GM18870 (cell line): ENCODE measurements around the gene PTPRN2.

Experiments used
- ATAC-seq: cut with Tn5 transposase; IDR thresholded peaks from one replicate; pipeline ENCODE4 v1.9.1; 2021; ENCODE audit warnings: moderate library complexity; ENCODE audit not compliant: unreplicated experiment

The PTPRN2 gene

DNA sequence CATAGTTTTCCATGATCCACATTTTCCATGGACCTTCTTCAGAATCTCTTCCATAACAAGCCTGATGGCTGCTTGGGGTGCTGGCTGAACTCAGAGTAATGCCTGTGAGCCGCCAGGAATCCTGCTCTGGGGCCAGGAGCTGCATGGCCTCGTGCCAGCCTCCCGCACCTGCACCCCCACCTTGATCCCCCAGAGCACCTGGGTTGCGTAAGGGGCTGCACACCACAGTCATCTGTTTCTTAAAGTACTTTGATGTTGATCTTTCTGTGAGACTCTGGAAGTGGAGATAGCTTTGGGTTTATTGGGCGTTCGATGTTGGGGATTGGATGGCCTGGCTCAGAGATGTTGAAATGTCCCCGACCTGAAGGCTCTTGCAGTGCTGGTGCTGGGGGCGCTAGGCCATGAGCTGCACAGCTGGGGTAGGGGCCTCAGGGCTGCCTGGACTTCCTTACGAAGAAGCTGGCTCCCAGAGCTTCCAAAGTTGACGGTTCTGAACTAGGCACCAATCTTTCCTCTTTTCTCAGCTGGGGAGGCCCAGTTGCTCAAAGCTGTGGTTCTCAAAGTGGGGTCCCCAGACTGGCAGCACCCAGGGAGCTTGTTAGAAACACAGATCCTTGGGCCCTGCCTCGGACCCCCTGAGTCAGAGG, 716.9 kb downstream of the PTPRN2 start:
- no peak for ATAC-seq

DNA sequence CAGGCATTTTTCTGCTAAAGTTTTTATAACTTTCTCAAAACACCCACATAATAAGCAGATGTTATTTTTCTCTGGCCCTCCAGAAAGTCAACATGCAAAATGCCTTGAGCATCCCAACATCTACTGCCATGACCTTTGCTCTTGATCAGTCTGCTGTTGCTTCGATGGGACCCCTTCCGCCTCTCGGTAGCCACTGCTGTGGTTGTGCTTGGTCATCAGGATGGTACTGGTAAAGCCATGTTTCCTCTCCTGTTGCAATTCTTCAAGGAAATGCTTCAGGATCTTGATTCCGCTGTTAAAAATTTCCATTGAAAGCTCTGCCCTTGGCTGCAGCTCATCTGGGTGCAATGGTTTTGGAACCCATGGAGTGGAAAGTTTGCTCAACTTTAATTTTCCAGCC, 717.8 kb downstream of the PTPRN2 start:
- ATAC-seq = no peak

DNA sequence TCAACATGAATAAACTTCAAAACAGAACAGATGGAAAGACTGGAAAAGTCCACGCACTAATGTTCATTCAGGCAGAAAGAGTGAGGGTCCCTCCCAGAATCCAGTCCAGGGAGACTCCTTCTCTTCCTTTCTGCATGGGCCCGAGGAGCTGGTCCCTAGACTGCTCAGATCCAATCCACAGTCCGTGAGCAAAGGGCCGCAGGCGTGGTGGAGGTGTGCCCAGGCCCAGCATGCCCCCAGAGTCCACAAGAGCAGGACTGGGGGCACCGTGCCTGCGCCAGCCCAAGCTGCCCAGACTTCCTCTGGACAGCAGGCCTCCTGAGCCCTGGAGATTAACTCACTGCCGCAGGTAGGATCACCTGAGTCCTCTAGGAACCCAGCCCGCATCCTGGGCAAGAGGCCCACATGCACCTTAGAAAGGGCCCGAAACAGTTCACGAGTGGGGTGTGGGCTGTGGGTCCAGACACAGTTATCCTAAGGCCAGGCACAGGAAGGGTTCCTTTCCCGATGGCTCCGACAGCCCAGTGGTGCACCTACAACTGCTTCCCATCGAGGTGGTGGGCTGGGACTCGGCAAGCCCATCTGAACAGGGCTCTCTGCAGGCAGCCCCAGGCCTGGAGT, 719.8 kb downstream of the PTPRN2 start:
- no peak for ATAC-seq

DNA sequence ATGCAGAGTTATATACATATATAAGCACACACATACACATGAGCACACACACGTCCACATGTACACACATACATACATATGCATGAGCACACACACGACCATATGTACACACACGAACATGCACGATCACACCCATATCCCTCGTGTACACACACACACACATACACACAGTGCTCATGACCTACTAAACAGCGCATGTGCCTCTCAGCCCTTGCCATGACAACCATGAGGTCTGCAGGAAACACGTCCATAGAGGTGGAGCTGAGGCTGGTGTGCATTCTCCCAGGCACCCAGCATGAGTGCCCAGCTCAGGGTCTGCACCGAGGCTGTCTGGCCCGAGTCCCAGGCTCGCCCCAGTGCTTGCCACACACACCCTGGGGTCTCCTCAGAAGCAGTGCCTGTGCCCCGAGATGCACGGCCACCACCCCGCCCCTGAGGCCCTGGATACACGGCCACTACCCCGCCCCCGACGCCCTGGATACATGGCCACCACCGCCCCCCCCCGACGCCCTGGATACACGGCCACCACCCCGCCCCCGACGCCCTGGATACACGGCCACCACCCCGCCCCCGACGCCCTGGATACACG, 721.2 kb downstream of the PTPRN2 start:
- ATAC-seq = no peak

DNA sequence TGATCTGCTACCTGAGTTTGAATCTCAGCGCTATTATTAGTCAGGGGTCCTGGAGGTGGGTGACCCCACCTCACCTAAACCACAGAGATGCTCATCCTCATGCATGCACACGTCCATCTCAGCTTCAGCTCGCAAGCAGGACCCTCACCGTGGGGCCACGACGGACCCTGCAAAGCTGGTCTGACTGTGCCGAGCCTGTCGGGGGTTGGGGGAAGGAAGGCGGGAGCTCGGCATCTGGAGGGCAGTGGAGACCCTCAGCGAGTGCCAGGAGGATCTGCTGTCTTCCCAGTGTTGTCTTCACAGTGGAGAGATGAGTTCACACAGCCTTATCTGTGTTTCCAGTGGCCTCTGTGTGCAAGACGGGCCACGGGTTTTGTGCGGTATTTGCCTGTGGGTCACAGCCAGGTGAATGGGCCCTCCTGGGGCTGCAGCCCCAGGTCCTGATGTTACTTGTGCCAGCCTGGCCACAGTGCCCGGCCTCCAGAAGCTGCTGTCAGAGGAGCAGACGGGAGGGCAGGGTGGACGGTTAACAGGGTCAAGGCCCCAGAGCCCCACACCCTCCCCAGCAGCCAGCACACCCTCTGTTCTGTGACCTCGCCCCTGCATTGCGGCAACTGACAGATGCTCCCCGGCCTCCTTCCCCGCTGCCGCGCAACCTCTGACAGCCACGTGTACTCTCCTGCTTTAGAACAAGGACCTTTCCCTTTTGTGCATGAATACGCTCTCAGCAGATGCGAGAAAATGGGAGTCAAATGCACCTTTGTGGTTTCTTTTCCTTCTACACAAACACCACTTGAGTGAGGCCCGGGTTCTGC, 722.1 kb downstream of the PTPRN2 start:
- ATAC-seq = no peak

DNA sequence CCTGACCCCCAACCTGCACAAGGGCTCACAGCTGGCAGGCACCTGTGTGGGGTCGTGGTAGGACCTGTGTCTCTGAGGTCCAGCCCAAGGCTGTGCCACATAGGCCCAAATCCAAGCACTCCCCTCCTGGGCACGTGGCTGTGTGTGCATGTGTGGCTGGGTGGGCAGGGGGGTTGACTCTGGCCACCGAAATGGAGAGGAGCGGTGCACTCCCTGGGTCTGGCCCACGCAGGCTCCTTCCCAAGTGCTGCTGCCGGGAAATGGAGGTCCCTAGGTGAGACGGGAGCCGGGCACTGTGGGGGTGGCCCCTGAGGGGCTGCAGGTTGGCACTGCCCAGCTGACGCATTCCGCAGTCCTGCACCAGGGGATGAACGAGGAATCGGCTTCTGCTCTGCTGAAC, 722.7 kb downstream of the PTPRN2 start:
- no peak for ATAC-seq

DNA sequence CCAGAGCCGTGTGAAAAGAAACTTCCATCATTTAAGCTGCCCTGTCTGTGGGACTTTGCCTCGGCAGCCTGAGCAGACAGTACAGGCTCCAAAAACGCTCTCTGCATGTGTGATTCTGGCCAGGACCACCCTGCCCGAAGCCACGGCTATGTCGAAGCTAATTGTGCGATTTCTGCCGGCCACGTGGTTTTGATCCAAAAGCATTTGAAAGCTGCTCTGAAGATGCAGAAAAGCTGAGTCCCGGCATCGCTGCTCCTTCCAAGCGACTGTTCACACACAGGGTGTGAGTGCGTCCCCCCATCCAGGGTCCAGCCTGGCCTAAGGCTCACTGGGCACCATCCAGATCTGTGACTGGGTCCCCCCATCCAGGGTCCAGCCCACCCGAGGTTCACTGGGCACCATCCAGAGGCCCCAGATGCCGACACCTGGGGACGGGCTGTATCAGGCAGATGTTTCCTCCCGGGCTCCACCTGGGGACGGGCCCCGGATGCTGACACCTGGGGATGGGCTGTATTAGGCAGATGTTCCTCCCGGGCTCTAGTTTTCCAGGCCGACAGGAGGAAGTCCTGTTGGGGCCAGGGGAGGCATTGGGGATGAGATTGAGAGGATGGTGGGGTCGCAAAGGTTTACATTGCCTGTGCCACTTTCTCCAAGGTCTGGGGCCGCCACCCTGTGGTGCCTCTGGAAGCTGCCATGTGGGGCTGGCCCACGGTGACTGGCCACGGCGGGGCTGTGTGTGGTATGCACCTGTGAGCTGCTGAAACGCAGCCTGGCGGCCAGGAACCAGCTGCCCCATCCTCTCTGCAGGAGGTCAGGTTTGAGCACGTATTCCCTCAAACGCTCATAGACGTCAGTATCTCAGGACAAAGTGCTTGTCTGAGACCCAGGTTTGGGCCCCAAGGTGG, 723.5 kb downstream of the PTPRN2 start:
- ATAC-seq = no peak

DNA sequence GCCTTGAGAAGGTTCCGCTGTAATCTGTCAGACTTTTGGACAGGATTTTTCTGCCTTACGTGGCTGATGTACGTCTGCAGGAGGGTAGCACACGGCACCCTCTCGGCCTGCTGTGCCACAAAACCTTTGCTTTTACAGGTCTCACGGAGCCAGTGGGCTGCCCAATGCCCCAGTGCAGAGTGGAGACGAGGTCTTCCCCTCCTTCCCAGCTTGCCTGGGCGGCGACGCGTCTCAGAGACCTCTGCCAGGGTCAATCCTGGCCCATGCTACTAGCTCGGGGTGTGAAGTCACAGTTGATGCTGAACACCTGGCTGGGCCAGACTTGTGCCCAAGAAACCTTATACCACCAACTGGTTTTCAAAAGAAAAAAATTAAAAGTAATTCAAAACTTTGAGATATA, 724.4 kb downstream of the PTPRN2 start:
- ATAC-seq = no peak

DNA sequence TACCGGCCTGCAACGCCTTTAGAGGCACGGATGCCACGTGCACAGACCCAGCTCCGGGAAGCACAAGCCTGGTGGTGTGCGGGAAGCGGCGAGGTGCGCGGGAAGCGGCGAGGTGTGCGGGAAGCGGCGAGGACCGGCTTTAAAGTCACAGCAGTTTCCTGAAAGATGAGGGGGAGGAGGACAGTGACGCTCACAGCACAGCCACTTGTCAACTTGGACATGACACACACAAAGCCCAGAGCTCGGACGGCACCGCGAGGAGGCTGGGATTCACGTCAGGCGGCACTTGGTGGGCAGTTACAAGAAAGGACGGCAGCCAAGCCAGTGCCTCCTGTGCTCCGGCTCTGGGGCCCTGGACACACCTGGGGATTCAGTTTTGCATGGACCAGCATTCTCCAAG, 724.9 kb downstream of the PTPRN2 start:
- ATAC-seq = no peak

DNA sequence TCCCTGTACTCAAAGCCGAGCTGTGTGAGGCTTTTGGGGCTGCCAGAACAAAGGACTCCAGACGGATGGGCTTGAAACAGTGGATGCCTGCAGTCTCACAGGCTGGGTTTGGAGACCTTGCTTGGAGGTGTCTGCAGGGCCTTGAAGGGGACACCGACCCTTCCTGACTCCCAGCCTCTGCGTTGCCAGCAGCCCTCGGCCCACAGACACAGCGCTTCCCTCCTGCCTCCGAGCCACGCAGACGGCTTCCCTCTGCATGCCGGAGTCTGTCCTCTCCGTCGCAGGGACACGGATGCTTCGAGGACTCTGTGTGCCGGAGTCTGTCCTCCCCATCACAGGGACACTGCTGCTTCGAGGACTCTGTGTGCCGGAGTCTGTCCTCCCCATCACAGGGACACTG, 726.1 kb downstream of the PTPRN2 start:
- no peak for ATAC-seq

DNA sequence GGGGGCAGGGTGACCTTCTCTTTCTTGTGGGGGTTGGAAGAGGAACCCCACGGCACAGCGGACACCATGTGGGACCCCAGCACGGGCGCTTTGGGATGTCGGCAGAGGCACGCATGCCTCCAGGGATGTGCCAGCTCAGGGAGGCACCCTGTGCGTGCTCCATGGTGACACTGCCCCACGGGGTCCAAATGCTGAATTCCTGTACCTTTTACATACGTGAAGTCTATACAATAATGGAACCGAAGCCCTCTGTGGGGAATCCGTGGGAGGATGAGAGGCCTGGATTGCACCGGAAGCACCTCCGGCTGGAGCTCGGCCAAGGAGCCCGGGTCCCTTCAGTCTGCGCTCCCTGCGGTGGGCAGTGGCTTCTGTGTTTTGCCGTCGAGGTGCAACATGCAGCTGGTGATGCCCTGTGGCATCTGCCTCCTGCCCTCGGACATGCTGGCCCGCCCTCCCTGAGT, 726.6 kb downstream of the PTPRN2 start:
- no peak for ATAC-seq

DNA sequence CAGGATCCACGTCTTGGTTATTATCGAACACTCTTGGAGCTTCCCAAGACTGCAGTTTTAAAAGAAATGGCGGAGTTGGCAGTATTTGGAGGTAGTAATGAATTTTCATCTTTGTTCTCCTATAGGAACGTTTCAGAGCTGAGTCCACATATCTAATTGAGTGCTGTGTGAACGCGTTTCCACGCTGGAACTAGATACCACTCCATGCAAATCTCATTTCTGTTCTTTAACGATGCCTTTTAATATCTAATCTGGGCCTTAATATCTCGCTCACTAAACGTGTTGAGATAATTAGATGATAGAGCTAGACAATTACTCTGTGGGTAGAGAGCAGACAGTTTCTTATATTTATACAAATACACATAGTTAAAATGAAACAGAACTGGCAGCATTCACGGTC, 727.2 kb downstream of the PTPRN2 start:
- no peak for ATAC-seq

DNA sequence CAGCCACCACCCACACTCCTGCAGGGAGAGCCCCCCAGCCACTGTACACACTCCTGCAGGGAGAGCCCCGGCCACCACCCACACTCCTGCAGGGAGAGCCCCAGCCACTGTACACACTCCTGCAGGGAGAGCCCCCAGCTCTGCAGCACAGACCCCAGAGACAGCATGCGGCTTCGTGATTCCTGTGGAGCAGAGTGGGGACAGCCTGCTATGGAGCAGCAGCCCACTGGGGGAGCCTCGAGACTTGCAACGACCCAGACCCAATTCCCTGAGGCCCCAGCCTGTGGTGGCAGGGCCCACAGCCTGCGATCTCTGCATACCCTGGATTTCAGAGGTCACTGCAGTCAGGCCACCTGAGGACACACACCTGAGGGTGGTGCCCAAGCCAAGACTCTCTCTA, 727.7 kb downstream of the PTPRN2 start:
- no peak for ATAC-seq

DNA sequence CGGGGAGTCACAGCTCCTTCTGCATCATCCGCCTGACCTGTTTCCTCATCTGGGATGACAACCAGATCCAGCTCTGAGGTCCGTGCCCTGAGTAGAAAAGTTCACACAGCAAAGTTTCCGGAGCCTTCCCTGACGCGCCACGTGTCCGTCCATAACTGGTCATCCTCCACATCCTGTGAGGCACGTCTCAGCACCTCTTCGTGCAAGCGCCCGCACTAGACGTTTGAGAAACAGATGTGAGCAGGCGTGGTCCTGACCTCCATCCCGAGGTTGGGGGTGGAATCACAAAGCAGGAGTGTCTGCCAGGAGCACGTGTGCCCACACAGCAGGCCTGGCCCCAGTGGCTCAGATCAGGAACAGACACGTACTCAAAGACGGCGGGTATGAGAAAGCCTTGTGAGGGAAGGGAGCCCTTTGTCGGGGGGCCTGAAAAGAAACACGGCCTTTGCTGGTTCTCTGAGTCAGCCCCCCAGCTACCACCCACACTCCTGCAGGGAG, 730.0 kb downstream of the PTPRN2 start:
- ATAC-seq = no peak

DNA sequence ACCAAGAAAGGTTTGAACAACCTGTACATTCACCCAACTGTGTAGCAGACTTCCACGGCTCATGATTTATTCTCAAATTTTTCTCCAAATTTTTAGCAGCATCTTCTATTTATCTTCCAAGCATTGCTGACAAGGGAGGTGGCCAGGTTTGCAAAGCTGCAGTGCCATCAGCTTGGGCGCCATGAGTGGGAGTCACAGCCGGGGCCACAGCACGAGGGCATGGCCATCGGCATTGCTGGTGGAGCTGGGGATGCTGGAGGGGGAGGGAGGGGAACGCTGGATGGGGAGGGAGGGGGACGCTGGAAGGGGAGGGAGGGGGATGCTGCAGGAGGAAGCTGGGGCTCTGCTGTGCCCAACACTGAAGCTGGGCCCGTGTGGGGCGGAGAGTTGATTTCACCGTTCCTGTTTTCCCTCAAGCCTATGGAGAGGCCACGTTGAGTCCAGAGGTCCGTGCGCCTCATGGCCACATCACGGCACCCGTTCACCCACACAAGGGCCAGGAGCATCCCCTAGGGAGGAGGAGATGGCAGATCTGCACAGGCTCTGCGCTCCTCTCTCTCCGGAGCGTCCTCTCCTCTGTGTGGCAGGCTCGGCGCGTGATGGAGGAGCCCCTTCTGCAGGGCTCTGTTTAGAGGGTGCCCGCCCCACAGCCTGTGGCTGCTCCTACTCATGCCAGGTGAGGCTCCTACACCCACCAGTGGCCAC, 730.6 kb downstream of the PTPRN2 start:
- no peak for ATAC-seq

DNA sequence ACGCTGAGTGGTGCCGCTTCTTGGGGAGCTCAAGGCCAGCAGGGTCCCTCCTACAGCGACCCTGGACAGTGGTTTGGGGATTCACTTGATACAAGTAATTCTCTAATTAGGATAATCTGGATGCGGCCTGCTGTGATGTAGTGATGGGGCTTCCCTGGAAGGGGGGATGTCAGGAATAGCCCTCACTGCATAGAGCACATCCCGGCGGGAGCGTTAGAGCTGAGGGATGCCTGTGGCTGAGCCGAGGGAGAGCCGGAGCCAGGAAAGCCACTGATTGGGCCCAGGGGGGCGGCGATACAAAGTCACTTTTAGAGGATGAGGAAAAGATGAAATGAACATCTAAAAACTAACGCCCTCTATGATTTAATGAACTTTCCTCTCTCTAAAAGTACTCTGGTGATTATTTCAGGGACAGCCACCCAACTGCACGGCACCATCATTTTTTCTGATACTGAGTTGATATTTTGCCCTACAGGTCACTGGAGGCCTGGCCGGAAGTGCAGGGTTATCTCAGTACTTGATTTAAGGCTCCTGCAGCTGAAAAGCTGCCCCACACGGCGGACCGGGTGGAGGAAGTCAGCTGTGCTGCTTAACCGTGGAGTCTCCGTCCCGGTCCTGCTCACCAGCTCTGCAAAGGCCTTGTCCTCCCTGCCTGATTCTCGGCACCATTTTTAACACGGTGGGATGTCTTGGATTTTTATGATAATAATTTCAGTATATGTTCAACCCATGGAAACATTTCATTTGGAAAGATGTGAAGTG, 732.0 kb downstream of the PTPRN2 start:
- ATAC-seq = no peak

DNA sequence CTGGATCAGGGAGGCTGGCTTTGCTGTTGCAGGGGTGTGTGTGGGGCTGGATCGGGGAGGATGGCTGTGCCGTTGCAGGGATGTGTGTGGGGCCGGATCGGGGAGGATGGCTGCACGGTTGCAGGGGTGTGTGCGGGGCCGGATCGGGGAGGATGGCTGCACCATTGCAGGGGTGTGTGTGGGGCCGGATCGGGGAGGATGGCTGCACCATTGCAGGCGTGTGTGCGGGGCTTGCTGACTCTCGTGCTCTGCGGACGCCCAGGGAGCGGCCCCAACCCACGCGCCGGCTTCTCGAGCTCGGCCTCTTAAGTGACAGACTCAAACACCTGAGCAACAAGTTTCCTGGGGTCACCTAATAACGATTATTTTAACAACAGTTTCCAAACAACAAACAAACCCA, 732.6 kb downstream of the PTPRN2 start:
- ATAC-seq = no peak

DNA sequence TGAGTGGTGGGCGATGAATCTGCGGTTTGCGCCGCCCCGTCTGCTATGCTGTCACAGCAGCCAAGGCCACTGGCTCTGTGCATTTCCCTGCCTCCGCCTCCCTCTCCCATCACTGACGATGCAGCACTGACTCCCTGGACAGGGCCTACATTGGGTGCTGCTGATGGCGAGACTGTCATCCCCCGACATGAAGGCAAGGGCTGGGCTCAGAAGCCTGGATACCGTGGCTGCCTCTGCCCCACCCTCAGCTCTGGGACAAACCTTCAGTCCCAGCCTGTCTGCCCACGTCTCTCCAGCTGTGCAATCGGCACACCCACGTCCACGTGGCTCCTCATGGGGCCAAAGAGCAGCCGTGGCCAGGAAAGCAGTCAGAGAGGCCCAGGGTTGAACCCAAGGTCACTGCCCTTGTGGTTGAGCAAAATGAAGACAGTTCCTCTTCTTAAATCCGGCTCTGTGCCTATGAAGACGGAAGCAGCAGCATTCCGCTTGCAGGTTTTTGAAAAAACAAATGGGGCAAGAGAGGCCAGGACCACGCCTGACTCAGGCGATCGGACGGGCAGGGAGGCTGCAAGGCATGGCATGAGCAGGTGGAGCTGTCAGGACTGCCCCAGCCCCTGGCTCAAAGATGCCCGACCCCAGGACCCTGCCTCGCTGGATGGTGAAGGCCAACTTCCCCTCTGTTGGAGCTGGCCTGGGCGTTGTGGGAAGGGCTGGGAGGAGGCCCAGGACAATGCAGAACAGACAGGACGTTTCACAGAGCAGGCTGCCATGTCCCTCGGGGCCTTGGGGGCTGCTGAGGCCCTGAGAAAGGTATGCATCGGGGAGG, 733.3 kb downstream of the PTPRN2 start:
- no peak for ATAC-seq

DNA sequence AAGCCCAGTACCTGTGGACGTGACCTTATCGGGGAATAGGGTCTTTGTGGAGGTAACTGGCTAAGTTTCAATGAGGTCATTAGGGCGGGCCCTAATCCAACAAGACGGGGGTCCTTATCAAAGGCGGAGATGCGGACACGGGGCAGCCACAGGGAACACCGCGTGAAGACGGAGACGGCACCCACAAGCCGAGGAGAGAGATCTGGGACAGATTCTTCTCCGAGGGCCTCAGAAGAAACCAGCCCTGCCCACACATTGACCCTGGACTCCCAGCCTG, 733.9 kb downstream of the PTPRN2 start:
- no peak for ATAC-seq
